ENCODE results near the gene GNB3.

GNB3 gene

GRCh38 chr12:6836851-6837250 is 3.9 kb upstream of the GNB3 start:
- no peak overlapping the region for H3K27ac ChIP-seq
- TF ChIP-seq, protein P1, sequence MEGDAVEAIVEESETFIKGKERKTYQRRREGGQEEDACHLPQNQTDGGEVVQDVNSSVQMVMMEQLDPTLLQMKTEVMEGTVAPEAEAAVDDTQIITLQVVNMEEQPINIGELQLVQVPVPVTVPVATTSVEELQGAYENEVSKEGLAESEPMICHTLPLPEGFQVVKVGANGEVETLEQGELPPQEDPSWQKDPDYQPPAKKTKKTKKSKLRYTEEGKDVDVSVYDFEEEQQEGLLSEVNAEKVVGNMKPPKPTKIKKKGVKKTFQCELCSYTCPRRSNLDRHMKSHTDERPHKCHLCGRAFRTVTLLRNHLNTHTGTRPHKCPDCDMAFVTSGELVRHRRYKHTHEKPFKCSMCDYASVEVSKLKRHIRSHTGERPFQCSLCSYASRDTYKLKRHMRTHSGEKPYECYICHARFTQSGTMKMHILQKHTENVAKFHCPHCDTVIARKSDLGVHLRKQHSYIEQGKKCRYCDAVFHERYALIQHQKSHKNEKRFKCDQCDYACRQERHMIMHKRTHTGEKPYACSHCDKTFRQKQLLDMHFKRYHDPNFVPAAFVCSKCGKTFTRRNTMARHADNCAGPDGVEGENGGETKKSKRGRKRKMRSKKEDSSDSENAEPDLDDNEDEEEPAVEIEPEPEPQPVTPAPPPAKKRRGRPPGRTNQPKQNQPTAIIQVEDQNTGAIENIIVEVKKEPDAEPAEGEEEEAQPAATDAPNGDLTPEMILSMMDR (conservative IDR thresholded peaks at IDR 0.05; ENCODE audit: low read depth, low read length), result no peak
- peaks cover 23% of the 10 kb centered on the region; the same call in 1 of the 2 replicates for H3K27me3 ChIP-seq (ENCODE audit: insufficient read depth, low read depth)
- no peak overlapping the region for H3K4me2 ChIP-seq
- H3K4me3 ChIP-seq (IDR thresholded peaks at IDR 0.05; ENCODE audit: insufficient read depth, low read depth, low read length), result no peak overlapping the region
- H3K79me2 ChIP-seq (ENCODE audit: insufficient read depth, low read depth), result no peaks in the 10 kb centered on the region
- no peak overlapping the region for H2AFZ ChIP-seq (ENCODE audit: low read depth)
- no peaks in the 10 kb centered on the region for H3K36me3 ChIP-seq (ENCODE audit: insufficient read depth)
- H4K20me1 ChIP-seq (ENCODE audit: insufficient read depth), result no peaks in the 10 kb centered on the region
- peaks cover 10% of the 10 kb centered on the region for H3K4me1 ChIP-seq (ENCODE audit: low read depth, poor library complexity, severe bottlenecking)
- H3K9ac ChIP-seq, result no peak overlapping the region

GRCh38 chr12:6837370-6838060 is 3.2 kb upstream of the GNB3 start:
- Histone ChIP-seq H3K4me1 (ENCODE audit: low read depth, poor library complexity, severe bottlenecking) (peaks cover 10% of the 10 kb centered on the region), H3K79me2 (ENCODE audit: insufficient read depth, low read depth) (no peaks in the 10 kb centered on the region), H3K27ac (no peak overlapping the region), H3K4me2 (no peak overlapping the region), H3K27me3 (ENCODE audit: insufficient read depth, low read depth) (peaks cover 17% of the 10 kb centered on the region; the same call in 1 of the 2 replicates), H3K4me3 (IDR thresholded peaks at IDR 0.05; ENCODE audit: insufficient read depth, low read depth, low read length) (no peak overlapping the region), H2AFZ (ENCODE audit: low read depth) (no peak overlapping the region), H3K9ac (no peak overlapping the region), H4K20me1 (ENCODE audit: insufficient read depth) (no peaks in the 10 kb centered on the region), H3K36me3 (ENCODE audit: insufficient read depth) (no peaks in the 10 kb centered on the region)
- TF ChIP-seq, protein P1 (conservative IDR thresholded peaks at IDR 0.05; ENCODE audit: low read depth, low read length), result no peak

GRCh38 chr12:6838854-6839253 is 1.9 kb upstream of the GNB3 start:
- Histone ChIP-seq H3K36me3 (ENCODE audit: insufficient read depth) (no peaks in the 10 kb centered on the region), H3K27ac (no peak overlapping the region), H3K4me2 (no peak overlapping the region), H3K4me1 (ENCODE audit: low read depth, poor library complexity, severe bottlenecking) (peaks cover 10% of the 10 kb centered on the region), H3K27me3 (ENCODE audit: insufficient read depth, low read depth) (peaks cover 11% of the 10 kb centered on the region; the same call in 1 of the 2 replicates), H2AFZ (ENCODE audit: low read depth) (no peak overlapping the region), H4K20me1 (ENCODE audit: insufficient read depth) (no peaks in the 10 kb centered on the region), H3K4me3 (IDR thresholded peaks at IDR 0.05; ENCODE audit: insufficient read depth, low read depth, low read length) (no peak overlapping the region), H3K79me2 (ENCODE audit: insufficient read depth, low read depth) (no peaks in the 10 kb centered on the region), H3K9ac (no peak overlapping the region)
- TF ChIP-seq, protein P1 (conservative IDR thresholded peaks at IDR 0.05; ENCODE audit: low read depth, low read length), result no peak

DNA sequence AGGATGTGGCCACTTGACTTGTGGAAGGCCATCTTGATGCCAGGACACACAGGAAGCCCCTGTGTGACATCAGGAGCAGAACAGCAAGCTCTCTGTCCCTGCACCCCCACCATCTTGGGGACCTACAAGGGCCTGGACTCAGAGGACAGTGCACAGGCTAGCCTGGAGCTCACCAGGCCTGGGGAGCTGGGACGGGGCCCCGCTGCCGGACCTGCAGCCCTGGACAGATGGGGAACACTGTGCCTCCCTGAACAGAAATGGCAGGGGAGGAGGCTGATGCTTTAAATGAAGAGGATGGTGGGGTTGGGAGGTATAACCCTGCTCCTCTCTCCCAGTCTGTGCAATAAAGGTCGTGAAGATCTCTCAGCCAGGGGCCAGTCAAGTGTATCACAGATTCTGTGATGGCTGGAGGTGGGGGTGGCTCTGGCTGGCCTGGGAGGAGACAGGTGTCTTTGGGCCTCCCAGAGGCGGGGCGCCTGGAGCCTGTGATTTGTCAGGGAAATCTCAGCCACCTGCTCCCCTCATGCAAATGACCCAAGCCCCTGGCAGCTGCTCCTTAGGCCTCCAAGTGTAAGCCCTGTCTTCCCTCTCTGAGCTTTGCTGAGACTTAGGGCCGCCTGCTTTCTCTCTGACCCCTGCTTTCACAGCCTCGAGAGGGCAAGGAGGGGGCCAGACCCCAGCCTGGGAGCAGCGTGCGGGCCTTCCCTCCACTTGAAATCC is 1.1 kb upstream of the GNB3 start:
- TF ChIP-seq, protein P1 (conservative IDR thresholded peaks at IDR 0.05; ENCODE audit: low read depth, low read length), result no peak
- Histone ChIP-seq H3K27ac (no peak overlapping the region), H2AFZ (ENCODE audit: low read depth) (peak overlapping the region; percentile 34; the same call in 1 of the 2 replicates), H3K27me3 (ENCODE audit: insufficient read depth, low read depth) (peaks cover 5% of the 10 kb centered on the region; the same call in 1 of the 2 replicates), H3K9ac (no peak overlapping the region), H3K4me3 (IDR thresholded peaks at IDR 0.05; ENCODE audit: insufficient read depth, low read depth, low read length) (no peak overlapping the region), H3K36me3 (ENCODE audit: insufficient read depth) (no peaks in the 10 kb centered on the region), H3K4me1 (ENCODE audit: low read depth, poor library complexity, severe bottlenecking) (peaks cover 10% of the 10 kb centered on the region), H3K4me2 (no peak overlapping the region), H3K79me2 (ENCODE audit: insufficient read depth, low read depth) (no peaks in the 10 kb centered on the region), H4K20me1 (ENCODE audit: insufficient read depth) (no peaks in the 10 kb centered on the region)
